ENCODE data around the gene SNX14. TPM values are rescaled to one million over a fixed set of nuclear protein-coding genes. Genes with fewer than 3 reads are reported as not detected.

The SNX14 gene
- total and polyA plus RNA-seq, 2 of the 8 experiments (the other 6 are each of a cell fraction or from before 2014, with no cell fraction given): 11.9 to 24.2 TPM

DNA sequence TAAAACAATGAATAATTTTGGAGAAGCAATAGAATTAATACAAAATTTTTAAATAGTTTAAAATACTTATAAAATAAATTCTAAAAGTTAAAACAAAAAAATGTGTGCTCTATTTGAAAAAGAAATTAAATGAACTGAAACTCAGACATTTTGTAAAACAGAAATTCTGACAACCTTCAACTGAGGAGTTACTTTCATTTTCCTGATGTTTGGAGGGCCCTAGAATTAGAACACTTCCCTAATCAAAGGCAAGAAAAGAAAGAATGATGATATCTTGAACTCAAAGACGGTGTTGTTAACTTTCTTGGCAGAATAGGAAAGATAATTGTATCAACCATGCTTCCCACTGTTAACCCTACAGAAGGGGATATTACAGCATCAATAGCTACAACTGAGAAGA lies 27.9 kb downstream of the SNX14 start:
- ChIA-PET POLR2A (ENCODE audit: partially characterized antibody) (interaction anchor here (0.7 kb wide), 1 partner anchor 77 kb away, joined by 6 read pairs; no protein-coding TSS in a partner anchor), CTCF (ENCODE audit: partially characterized antibody) (no interaction called here)
- Histone ChIP-seq H2BK5ac (ENCODE audit: low read depth, low read length) (no peak overlapping the region), H4K5ac (ENCODE audit: insufficient read length, low read depth, low read length) (no peak overlapping the region), H3K27me3 (replicated peaks in 1 of 4; ENCODE audit: control insufficient read depth in 3 of 4, extremely low read depth in 1 of 4, insufficient read depth in 3 of 4, low read length in 3 of 4) (no peaks in the 10 kb centered on the region), H2AFZ (ENCODE audit: low read length) (no peak overlapping the region), H3K9ac (replicated peaks in 1 of 4; ENCODE audit: extremely low read depth in 1 of 4, low read depth in 3 of 4, low read length in 3 of 4) (no peak overlapping the region), H3K18ac (ENCODE audit: extremely low read depth, low read length) (no peak overlapping the region), H3K23me2 (ENCODE audit: low read depth, low read length) (no peaks in the 10 kb centered on the region), H3K36me3 (ENCODE audit: control insufficient read depth in 2 of 4, insufficient read depth in 4 of 4, low read length in 3 of 4) (no peaks in the 10 kb centered on the region), H2BK120ac (replicated peaks; ENCODE audit: low read depth, low read length) (no peak overlapping the region), H3K4me3 (ENCODE audit: extremely low read depth in 1 of 4, insufficient read depth in 2 of 4, low read depth in 3 of 4, low read length in 4 of 4) (no peak overlapping the region), H3K79me1 (ENCODE audit: low read depth, low read length) (no peaks in the 10 kb centered on the region), H2BK20ac (ENCODE audit: low read length) (no peak overlapping the region), H3K56ac (replicated peaks; ENCODE audit: insufficient read length, low read depth, low read length) (no peak overlapping the region), H4K91ac (replicated peaks; ENCODE audit: insufficient read length, low read length) (no peak overlapping the region), H3K4me2 (ENCODE audit: insufficient read depth in 1 of 2, low read depth in 2 of 2, low read length in 2 of 2) (no peak overlapping the region), H3K27ac (ENCODE audit: low read depth, low read length) (no peak overlapping the region), H3K14ac (ENCODE audit: insufficient read length) (no peak overlapping the region), H3K9me3 (ENCODE audit: insufficient read depth in 2 of 2, low read depth in 1 of 2, low read length in 1 of 2) (no peaks in the 10 kb centered on the region), H4K20me1 (replicated peaks in 1 of 2; ENCODE audit: control insufficient read depth in 1 of 2, insufficient read depth in 2 of 2, low read length in 2 of 2) (no peaks in the 10 kb centered on the region), H3K4ac (replicated peaks; ENCODE audit: insufficient read length, low read depth, low read length) (no peak overlapping the region), H2AK5ac (ENCODE audit: low read depth, low read length) (no peak overlapping the region), H2BK12ac (ENCODE audit: low read depth, low read length) (no peak overlapping the region), H4K8ac (ENCODE audit: extremely low read depth, insufficient read depth, low read length) (no peak overlapping the region), H2BK15ac (ENCODE audit: low read length) (no peak overlapping the region), H3K23ac (ENCODE audit: insufficient read length) (no peak overlapping the region), H3K4me1 (replicated peaks in 1 of 4; ENCODE audit: control insufficient read depth in 3 of 4, insufficient read depth in 4 of 4, low read length in 3 of 4) (no peaks in the 10 kb centered on the region), H3K79me2 (ENCODE audit: control insufficient read depth in 1 of 2, insufficient read depth in 2 of 2, low read length in 2 of 2) (no peaks in the 10 kb centered on the region)
- no peak for FAIRE-seq
- 89% methylated on average over 1 of the region's 1 CpG; no CpG with 5 or more reads in 1 of the 2 experiments for WGBS, 2 experiments (ENCODE audit: extremely low coverage in 1 of 2, insufficient coverage in 1 of 2, insufficient read length in 1 of 2, insufficient replicate concordance in 2 of 2, low coverage in 1 of 2, low lambda C conversion rate in 2 of 2, missing lambda C conversion rate in 1 of 2)
- DNase-seq (ENCODE audit: low read depth in 1 of 2, low spot score in 2 of 2): no peak
- no peak for TF ChIP-seq NRF1 (IDR thresholded peaks at IDR 0.05; ENCODE audit: low read depth, low read length)
- TF ChIP-seq CBX8 (IDR thresholded peaks at IDR 0.05; ENCODE audit: borderline replicate concordance, low read depth, low read length): no peak
- TF ChIP-seq FOSL1 (IDR thresholded peaks at IDR 0.05; ENCODE audit: insufficient read depth, low read depth, low read length): no peak
- TF ChIP-seq SIRT6 (IDR thresholded peaks at IDR 0.05; ENCODE audit: low read length): no peak
- no peak for TF ChIP-seq HDAC6 (IDR thresholded peaks at IDR 0.05; ENCODE audit: low read depth, low read length)
- TF ChIP-seq BCL11A (IDR thresholded peaks at IDR 0.05; ENCODE audit: low read depth in 2 of 2, low read length in 2 of 2): no peak
- TF ChIP-seq GABPA (IDR thresholded peaks at IDR 0.05; ENCODE audit: borderline replicate concordance, insufficient read depth, low read length): no peak
- TF ChIP-seq, protein P1, sequence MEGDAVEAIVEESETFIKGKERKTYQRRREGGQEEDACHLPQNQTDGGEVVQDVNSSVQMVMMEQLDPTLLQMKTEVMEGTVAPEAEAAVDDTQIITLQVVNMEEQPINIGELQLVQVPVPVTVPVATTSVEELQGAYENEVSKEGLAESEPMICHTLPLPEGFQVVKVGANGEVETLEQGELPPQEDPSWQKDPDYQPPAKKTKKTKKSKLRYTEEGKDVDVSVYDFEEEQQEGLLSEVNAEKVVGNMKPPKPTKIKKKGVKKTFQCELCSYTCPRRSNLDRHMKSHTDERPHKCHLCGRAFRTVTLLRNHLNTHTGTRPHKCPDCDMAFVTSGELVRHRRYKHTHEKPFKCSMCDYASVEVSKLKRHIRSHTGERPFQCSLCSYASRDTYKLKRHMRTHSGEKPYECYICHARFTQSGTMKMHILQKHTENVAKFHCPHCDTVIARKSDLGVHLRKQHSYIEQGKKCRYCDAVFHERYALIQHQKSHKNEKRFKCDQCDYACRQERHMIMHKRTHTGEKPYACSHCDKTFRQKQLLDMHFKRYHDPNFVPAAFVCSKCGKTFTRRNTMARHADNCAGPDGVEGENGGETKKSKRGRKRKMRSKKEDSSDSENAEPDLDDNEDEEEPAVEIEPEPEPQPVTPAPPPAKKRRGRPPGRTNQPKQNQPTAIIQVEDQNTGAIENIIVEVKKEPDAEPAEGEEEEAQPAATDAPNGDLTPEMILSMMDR (IDR thresholded peaks at IDR 0.05; ENCODE audit: control extremely low read depth in 1 of 3, insufficient read depth in 1 of 3, low read depth in 1 of 3, low read length in 3 of 3): no peak
- TF ChIP-seq SIX5 (IDR thresholded peaks at IDR 0.05; ENCODE audit: low read depth, low read length): no peak
- no peak for TF ChIP-seq TAF7 (optimal IDR thresholded peaks at IDR 0.05; ENCODE audit: borderline replicate concordance, low read depth, low read length)
- TF ChIP-seq, protein P2, sequence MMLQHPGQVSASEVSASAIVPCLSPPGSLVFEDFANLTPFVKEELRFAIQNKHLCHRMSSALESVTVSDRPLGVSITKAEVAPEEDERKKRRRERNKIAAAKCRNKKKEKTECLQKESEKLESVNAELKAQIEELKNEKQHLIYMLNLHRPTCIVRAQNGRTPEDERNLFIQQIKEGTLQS (IDR thresholded peaks at IDR 0.05; ENCODE audit: insufficient read depth, low read depth, low read length): no peak
- TF ChIP-seq POLR2A (IDR thresholded peaks at IDR 0.05; ENCODE audit: control extremely low read depth in 1 of 2, low read depth in 2 of 2, low read length in 2 of 2): no peak

Data from H1 (cell line).